Naive thymus-derived CD4-positive, alpha-beta T cell (primary cell): ENCODE data around the gene UNC13C. TPM values are rescaled to one million over a fixed set of nuclear protein-coding genes. Genes with fewer than 3 reads are reported as not detected.

Experiments used
- ATAC-seq: fragments of 150-1000 bp; cut with Tn5 transposase; 2 replicates; pipeline ENCODE4 v1.10.0; 2021; ENCODE audit warnings: mild to moderate bottlenecking, moderate library complexity
- CTCF ChIA-PET: fragments of 350-600 bp; sonication (Branson Sonifier 250); formaldehyde crosslinking; loops from one replicate; lab custom pipeline; 2021; ENCODE audit warnings: antibody characterized with exemption; lab: Charles Lee
- POLR2A ChIA-PET: fragments of 350-600 bp; sonication (Branson Sonifier 250); formaldehyde crosslinking; loops from one replicate; lab custom pipeline; 2021; ENCODE audit warnings: antibody characterized with exemption, inconsistent platforms; lab: Charles Lee
- DNase-seq, 9 donors: peaks; one replicate each; pipeline versions ENCODE4 v3.0.0 to v3.0.0-alpha.2; 2020 to 2022; ENCODE audit warnings: mixed read lengths in 1 of 9
- H3K27ac ChIP-seq: one replicate; pipeline ENCODE4 v1.7.0; 2013; ENCODE audit warnings: mild to moderate bottlenecking, low read depth, low read length, moderate library complexity
- H3K27me3 ChIP-seq, 2 donors: one replicate each; pipeline ENCODE4 v1.7.0; 2013; ENCODE audit warnings: low read length in 2 of 2, mild to moderate bottlenecking in 2 of 2, moderate library complexity in 2 of 2; ENCODE audit not compliant: control insufficient read depth in 2 of 2, insufficient read depth in 2 of 2
- H3K36me3 ChIP-seq, 3 experiments: 1 replicate in 2 of 3; 2 replicates in 1 of 3; pipeline ENCODE4 v1.7.0; 2013; ENCODE audit warnings: low read length in 3 of 3, mild to moderate bottlenecking in 3 of 3, moderate library complexity in 1 of 3; ENCODE audit not compliant: insufficient read depth in 3 of 3, control insufficient read depth in 2 of 3
- H3K4me1 ChIP-seq, 2 donors: one replicate each; pipeline ENCODE4 v1.7.0; 2013; ENCODE audit warnings: low read length in 2 of 2, mild to moderate bottlenecking in 2 of 2, moderate library complexity in 1 of 2; ENCODE audit not compliant: control insufficient read depth in 2 of 2, insufficient read depth in 2 of 2
- H3K4me3 ChIP-seq: 2 replicates; pipeline ENCODE4 v1.7.0; 2013; ENCODE audit warnings: mild to moderate bottlenecking, low read length
- H3K9me3 ChIP-seq, 3 experiments: 1 replicate in 2 of 3; 2 replicates in 1 of 3; pipeline ENCODE4 v1.7.0; 2013; ENCODE audit warnings: low read length in 3 of 3; ENCODE audit not compliant: control insufficient read depth in 2 of 3
- H3K27ac Mint-ChIP-seq, 9 donors: one replicate each; pipeline ENCODE4 v1.8.0; 2020 to 2022; ENCODE audit warnings: mixed read lengths in 9 of 9, mild to moderate bottlenecking in 8 of 9, moderate library complexity in 5 of 9, inconsistent platforms in 2 of 9
- H3K27me3 Mint-ChIP-seq, 5 donors: one replicate each; pipeline ENCODE4 v1.8.0; 2021 to 2022; ENCODE audit warnings: mixed read lengths in 5 of 5, mild to moderate bottlenecking in 1 of 5
- H3K36me3 Mint-ChIP-seq, 5 donors: one replicate each; pipeline ENCODE4 v1.8.0; 2020 to 2022; ENCODE audit warnings: mixed read lengths in 5 of 5, mild to moderate bottlenecking in 3 of 5, inconsistent platforms in 1 of 5
- H3K4me1 Mint-ChIP-seq, 7 donors: one replicate each; pipeline ENCODE4 v1.8.0; 2020 to 2022; ENCODE audit warnings: mixed read lengths in 7 of 7, mild to moderate bottlenecking in 3 of 7, inconsistent platforms in 1 of 7
- H3K4me3 Mint-ChIP-seq, 10 donors: one replicate each; pipeline ENCODE4 v1.8.0; 2020 to 2022; ENCODE audit warnings: mild to moderate bottlenecking in 10 of 10, mixed read lengths in 10 of 10, moderate library complexity in 6 of 10, inconsistent platforms in 2 of 10
- H3K9me3 Mint-ChIP-seq, 11 donors: one replicate each; pipeline ENCODE4 v1.8.0; 2020 to 2022; ENCODE audit warnings: mixed read lengths in 11 of 11, mild to moderate bottlenecking in 4 of 11, inconsistent platforms in 1 of 11, moderate library complexity in 1 of 11
- intact Hi-C, 2 donors: fragments of 100-400 bp; cut with micrococcal nuclease; formaldehyde crosslinking; loops; one replicate each; pipeline ENCODE4 v1.15.1; 2023
- polyA plus RNA-seq, 2 donors: library from polyadenylated mRNA; unstranded; fragments of 300-500 nt; fragmentation: Illumina TruSeq; gene quantifications; one replicate each; pipeline ENCODE4 v1.2.3, GENCODE V29; 2021
- total RNA-seq, 6 experiments: library from RNA in 5 of 6; stranded (reverse) in 5 of 6; gene quantifications; 1 replicate in 5 of 6; 2 replicates in 1 of 6; pipeline ENCODE4 v1.2.3 and lab custom pipeline; 2021 to 2026

UNC13C gene
- total and polyA plus RNA-seq, 7 experiments from 2014 or later, result not detected

- H3K4me3 Mint-ChIP-seq, result no peak overlapping the region
- Histone ChIP-seq H3K4me1 (no peaks in the 10 kb centered on the region), H3K9me3 (peaks cover 0 to 14% (median 4%) of the 10 kb centered on the region in 3 experiments), H3K36me3 (no peaks in the 10 kb centered on the region), H3K27me3 (no peaks in the 10 kb centered on the region), H3K27ac (no peak overlapping the region), H3K4me3 (no peak overlapping the region)
- intact Hi-C loops, result no loop called here
- H3K27me3 Mint-ChIP-seq, result peaks cover 0 to 4% (median 0%) of the 10 kb centered on the region in 5 donors
- peaks cover 0 to 5% (median 0%) of the 10 kb centered on the region in 5 donors for H3K36me3 Mint-ChIP-seq
- H3K27ac Mint-ChIP-seq, result no peak overlapping the region
- ATAC-seq (no peak), DNase-seq (no peak)
- peaks cover 3 to 28% (median 18%) of the 10 kb centered on the region in 11 donors for H3K9me3 Mint-ChIP-seq
- CTCF ChIA-PET, result no interaction called here
- H3K4me1 Mint-ChIP-seq, result no peaks in the 10 kb centered on the region
- POLR2A ChIA-PET, result no interaction called here
Measured at GRCh38 chr15:54644796-54645195, 666.6 kb downstream of the UNC13C start.

- no peak overlapping the region for H3K27ac ChIP-seq
- H3K4me3 ChIP-seq, result no peak overlapping the region
- no peak for DNase-seq
- intact Hi-C loops, result no loop called here
- no peaks in the 10 kb centered on the region for H3K27me3 ChIP-seq
- H3K9me3 Mint-ChIP-seq, result peaks cover 0 to 5% (median 0%) of the 10 kb centered on the region in 11 donors
- H3K36me3 Mint-ChIP-seq, result no peaks in the 10 kb centered on the region
- CTCF ChIA-PET, result no interaction called here
- H3K36me3 ChIP-seq, result no peaks in the 10 kb centered on the region
- POLR2A ChIA-PET, result no interaction called here
- H3K4me3 Mint-ChIP-seq, result no peak overlapping the region
- H3K4me1 Mint-ChIP-seq, result no peaks in the 10 kb centered on the region
- H3K27me3 Mint-ChIP-seq, result peaks cover 0 to 2% (median 0%) of the 10 kb centered on the region in 5 donors
- no peaks in the 10 kb centered on the region for H3K4me1 ChIP-seq
- no peaks in the 10 kb centered on the region for H3K9me3 ChIP-seq
- H3K27ac Mint-ChIP-seq, result no peak overlapping the region
- ATAC-seq, result no peak
Measured at GRCh38 chr15:54659646-54660045, 681.4 kb downstream of the UNC13C start.

GRCh38 chr15:54660356-54660755 is 682.1 kb downstream of the UNC13C start:
- Mint-ChIP-seq H3K4me1 (no peaks in the 10 kb centered on the region), H3K27ac (no peak overlapping the region), H3K27me3 (peaks cover 0 to 6% (median 0%) of the 10 kb centered on the region in 5 donors), H3K4me3 (no peak overlapping the region), H3K9me3 (peaks cover 0 to 5% (median 0%) of the 10 kb centered on the region in 11 donors), H3K36me3 (no peaks in the 10 kb centered on the region)
- POLR2A ChIA-PET, result no interaction called here
- Histone ChIP-seq H3K4me3 (no peak overlapping the region), H3K27me3 (no peaks in the 10 kb centered on the region), H3K36me3 (no peaks in the 10 kb centered on the region), H3K4me1 (no peaks in the 10 kb centered on the region), H3K27ac (no peak overlapping the region), H3K9me3 (no peaks in the 10 kb centered on the region)
- intact Hi-C loops, result no loop called here
- no peak for DNase-seq
- no peak for ATAC-seq
- CTCF ChIA-PET, result no interaction called here

DNA sequence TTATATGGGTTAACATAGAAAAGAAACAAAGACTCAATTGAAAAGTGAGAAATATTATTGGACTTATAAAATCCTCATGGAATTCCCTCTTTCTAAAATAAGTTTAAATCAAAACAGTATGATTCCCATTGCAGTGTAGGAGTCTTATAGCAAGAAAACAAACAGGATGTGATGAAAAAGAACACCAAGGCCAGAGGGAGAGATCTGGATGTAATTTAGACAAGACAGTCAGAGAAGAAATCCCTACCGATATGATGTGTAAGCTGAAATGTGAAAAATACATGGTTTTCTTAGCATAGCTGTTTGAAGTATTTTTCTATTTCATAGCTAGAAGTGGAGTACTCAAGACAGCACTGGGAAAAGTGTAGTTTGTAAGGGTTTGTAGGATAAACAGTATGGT is 697.0 kb downstream of the UNC13C start:
- intact Hi-C loops, result no loop called here
- Mint-ChIP-seq H3K4me3 (no peak overlapping the region), H3K9me3 (peaks cover 5 to 33% (median 16%) of the 10 kb centered on the region in 11 donors), H3K4me1 (no peaks in the 10 kb centered on the region), H3K27ac (no peak overlapping the region), H3K27me3 (peaks cover 0 to 9% (median 0%) of the 10 kb centered on the region in 5 donors), H3K36me3 (peaks cover 0 to 9% (median 0%) of the 10 kb centered on the region in 5 donors)
- no peak for ATAC-seq
- Histone ChIP-seq H3K27me3 (no peaks in the 10 kb centered on the region), H3K9me3 (no peaks in the 10 kb centered on the region), H3K27ac (no peak overlapping the region), H3K36me3 (no peaks in the 10 kb centered on the region), H3K4me3 (no peak overlapping the region), H3K4me1 (no peaks in the 10 kb centered on the region)
- ChIA-PET CTCF (no interaction called here), POLR2A (no interaction called here)
- DNase-seq, result no peak

GRCh38 chr15:54681584-54681983 is 703.3 kb downstream of the UNC13C start:
- Mint-ChIP-seq H3K27me3 (peaks cover 0 to 11% (median 3%) of the 10 kb centered on the region in 5 donors), H3K4me3 (no peak overlapping the region), H3K36me3 (no peaks in the 10 kb centered on the region), H3K9me3 (peaks cover 0 to 3% (median 0%) of the 10 kb centered on the region in 11 donors), H3K4me1 (peaks cover 0 to 1% (median 0%) of the 10 kb centered on the region in 7 donors), H3K27ac (no peak overlapping the region)
- no peak for DNase-seq
- ATAC-seq, result no peak
- intact Hi-C loops, result no loop called here
- Histone ChIP-seq H3K9me3 (no peaks in the 10 kb centered on the region), H3K4me1 (no peaks in the 10 kb centered on the region), H3K27ac (no peak overlapping the region), H3K36me3 (no peaks in the 10 kb centered on the region), H3K4me3 (no peak overlapping the region), H3K27me3 (no peaks in the 10 kb centered on the region)
- CTCF ChIA-PET, result no interaction called here
- POLR2A ChIA-PET, result no interaction called here

Other genes starting within 250 kb of the UNC13C start
- not detected for gene WDR72, start 218.8 kb upstream of the UNC13C start, total RNA-seq
- gene WDR72, start 218.8 kb upstream of the UNC13C start, polyA plus RNA-seq, result not detected